Neural cell (in vitro differentiated cells): ENCODE results near the gene ACAP1.

Source experiments
- CTCF ChIP-seq: fragments of 450-650 bp; IDR thresholded peaks from 2 replicates; pipeline ENCODE4 v1.5.1; 2014; ENCODE audit warnings: antibody characterized with exemption, mild to moderate bottlenecking, moderate library complexity; ENCODE audit not compliant: poor library complexity, severe bottlenecking
- EP300 ChIP-seq: fragments of 450-650 bp; conservative IDR thresholded peaks from 2 replicates; pipeline ENCODE4 v1.6.1; 2014; ENCODE audit warnings: antibody characterized with exemption, mild to moderate bottlenecking, moderate library complexity; ENCODE audit not compliant: poor library complexity, severe bottlenecking
- EZH2 ChIP-seq: fragments of 200-600, 300-800 bp; shearing (Covaris generic), sonication (generic); IDR thresholded peaks from 2 replicates; pipeline ENCODE4 v1.6.1; 2014; ENCODE audit warnings: antibody characterized with exemption, low read length, borderline replicate concordance, mild to moderate bottlenecking; ENCODE audit not compliant: insufficient read depth, poor library complexity, severe bottlenecking
- POLR2AphosphoS5 ChIP-seq: IDR thresholded peaks from 2 replicates; pipeline ENCODE4 v1.6.1; 2012
- RAD21 ChIP-seq: fragments of 450-650 bp; conservative IDR thresholded peaks from 2 replicates; pipeline ENCODE4 v1.6.1; 2014; ENCODE audit warnings: antibody characterized with exemption, mild to moderate bottlenecking, moderate library complexity
- TAF1 ChIP-seq: IDR thresholded peaks from 2 replicates; pipeline ENCODE4 v1.6.1; 2012; ENCODE audit warnings: low read depth
- TF ChIP-seq, protein P1 (sequence below): IDR thresholded peaks from 2 replicates; pipeline ENCODE4 v1.6.1; 2012; ENCODE audit warnings: borderline replicate concordance

DNA sequence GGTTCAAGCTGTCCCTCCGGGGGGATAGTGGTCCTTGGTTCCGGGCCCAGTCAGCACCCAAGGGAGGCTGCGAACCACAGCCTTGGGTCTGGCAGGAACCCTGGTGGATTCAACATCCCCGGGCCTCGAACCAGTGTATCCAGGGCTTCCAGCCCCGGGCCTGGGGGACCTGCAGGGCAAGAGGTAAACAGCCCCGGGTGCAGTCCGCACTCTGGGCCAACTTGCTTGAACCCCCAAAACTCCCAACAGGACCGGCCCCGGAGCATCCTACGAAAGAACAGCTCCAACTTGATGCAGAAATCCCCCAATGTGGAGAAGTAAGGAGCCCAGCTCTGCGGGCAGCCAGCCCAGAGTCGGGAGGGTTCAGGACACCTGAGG, 5.7 kb upstream of the ACAP1 start:
- TF ChIP-seq CTCF (no peak), TAF1 (no peak), EZH2 (no peak), POLR2AphosphoS5 (no peak), EP300 (no peak), RAD21 (no peak)
- TF ChIP-seq, protein P1, sequence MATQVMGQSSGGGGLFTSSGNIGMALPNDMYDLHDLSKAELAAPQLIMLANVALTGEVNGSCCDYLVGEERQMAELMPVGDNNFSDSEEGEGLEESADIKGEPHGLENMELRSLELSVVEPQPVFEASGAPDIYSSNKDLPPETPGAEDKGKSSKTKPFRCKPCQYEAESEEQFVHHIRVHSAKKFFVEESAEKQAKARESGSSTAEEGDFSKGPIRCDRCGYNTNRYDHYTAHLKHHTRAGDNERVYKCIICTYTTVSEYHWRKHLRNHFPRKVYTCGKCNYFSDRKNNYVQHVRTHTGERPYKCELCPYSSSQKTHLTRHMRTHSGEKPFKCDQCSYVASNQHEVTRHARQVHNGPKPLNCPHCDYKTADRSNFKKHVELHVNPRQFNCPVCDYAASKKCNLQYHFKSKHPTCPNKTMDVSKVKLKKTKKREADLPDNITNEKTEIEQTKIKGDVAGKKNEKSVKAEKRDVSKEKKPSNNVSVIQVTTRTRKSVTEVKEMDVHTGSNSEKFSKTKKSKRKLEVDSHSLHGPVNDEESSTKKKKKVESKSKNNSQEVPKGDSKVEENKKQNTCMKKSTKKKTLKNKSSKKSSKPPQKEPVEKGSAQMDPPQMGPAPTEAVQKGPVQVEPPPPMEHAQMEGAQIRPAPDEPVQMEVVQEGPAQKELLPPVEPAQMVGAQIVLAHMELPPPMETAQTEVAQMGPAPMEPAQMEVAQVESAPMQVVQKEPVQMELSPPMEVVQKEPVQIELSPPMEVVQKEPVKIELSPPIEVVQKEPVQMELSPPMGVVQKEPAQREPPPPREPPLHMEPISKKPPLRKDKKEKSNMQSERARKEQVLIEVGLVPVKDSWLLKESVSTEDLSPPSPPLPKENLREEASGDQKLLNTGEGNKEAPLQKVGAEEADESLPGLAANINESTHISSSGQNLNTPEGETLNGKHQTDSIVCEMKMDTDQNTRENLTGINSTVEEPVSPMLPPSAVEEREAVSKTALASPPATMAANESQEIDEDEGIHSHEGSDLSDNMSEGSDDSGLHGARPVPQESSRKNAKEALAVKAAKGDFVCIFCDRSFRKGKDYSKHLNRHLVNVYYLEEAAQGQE, result no peak
